Skeletal muscle cell (primary cell): ENCODE data around the gene FAM90A1.
A peak's percentile ranks its signal among the peaks of the same experiment; 100 is the strongest.
"Not testable (repeated sequence)": the region's sequence is repeated elsewhere in the genome, so short reads cannot be mapped to it uniquely, and the experiment has no call there.

Experiments used
- DNase-seq: peaks from one replicate; pipeline ENCODE4 v3.0.0-alpha.2; 2010; ENCODE audit warnings: low read depth
- H3K4me3 ChIP-seq: 2 replicates; pipeline ENCODE4 v1.5.1; 2011; ENCODE audit warnings: low read depth, mild to moderate bottlenecking, control low read depth, low read length, moderate library complexity

The FAM90A1 gene

DNA sequence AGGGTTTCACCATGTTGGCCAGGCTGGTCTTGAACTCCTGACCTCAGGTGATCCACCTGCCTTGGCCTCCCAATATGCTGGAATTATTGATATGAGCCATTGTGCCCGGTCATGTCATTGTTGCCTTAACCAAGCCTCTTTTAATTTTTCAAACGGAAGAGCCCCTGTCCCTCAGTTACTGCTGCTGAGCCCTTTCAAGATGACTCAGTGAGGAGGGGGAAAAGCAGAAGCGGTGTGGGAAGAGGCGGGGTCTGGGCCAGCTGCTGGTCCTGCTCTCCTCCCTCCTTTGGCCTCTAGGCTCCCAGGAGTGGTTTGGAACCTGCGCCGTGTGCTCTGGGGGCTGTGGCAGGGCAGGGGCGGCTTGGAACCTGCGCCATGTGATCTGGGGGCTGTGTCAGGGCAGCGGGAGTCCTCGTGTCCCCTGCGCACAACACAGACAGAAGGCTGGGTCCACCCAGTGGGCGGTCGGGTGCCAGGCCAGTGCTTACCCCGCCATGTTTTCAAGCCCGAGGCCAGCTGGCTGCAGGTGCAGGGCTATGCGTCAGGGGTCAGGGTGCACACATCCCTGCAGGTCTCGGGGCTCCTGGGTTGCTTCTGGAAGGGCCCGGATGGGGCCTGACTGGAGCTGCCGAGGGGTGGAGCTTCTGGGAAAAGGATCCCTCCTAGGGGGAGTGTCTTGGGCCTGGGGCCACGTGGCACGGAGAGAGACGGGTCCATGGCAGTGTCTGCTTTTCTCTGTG is at the start of gene FAM90A1:
Gene FAM90A1 (minus strand): TSS at position 627 of the 740 bp plus-strand sequence. CDS start 2,786 bp downstream, outside the sequence.
- peak within 1 kb of the TSS; percentile 45 for H3K4me3 ChIP-seq
- not testable (repeated sequence) for DNase-seq

- not testable (repeated sequence) for H3K4me3 ChIP-seq, DNase-seq
Measured at GRCh38 chr12:8276397-8276796, 49.0 kb upstream of the FAM90A1 start.

- not testable (repeated sequence) for H3K4me3 ChIP-seq, DNase-seq
Measured at GRCh38 chr12:8266706-8267105, 39.3 kb upstream of the FAM90A1 start.

DNA sequence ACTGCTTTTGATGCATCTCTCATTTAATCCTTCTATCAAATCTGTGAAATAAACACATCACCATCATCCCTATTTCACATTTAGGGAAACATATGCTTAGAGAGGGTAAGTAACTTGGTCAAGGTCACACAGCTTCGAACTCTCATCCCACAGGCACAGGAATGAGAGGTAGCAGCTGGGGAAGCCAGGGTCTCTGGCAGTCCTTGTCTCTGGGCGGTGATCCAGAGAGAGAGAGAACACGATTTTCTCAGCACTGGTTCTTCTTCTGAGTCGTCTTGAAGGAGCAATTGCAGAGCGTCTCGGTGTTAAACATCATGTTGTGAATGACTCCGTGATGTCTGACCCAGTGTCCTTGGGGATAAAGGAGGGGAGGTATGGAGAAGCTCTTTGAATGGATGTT is 36.8 kb upstream of the FAM90A1 start:
- not testable (repeated sequence) for DNase-seq, H3K4me3 ChIP-seq

- not testable (repeated sequence) for DNase-seq, H3K4me3 ChIP-seq
Measured at GRCh38 chr12:8261111-8261554, 33.7 kb upstream of the FAM90A1 start.

GRCh38 chr12:8256356-8256755 is 28.9 kb upstream of the FAM90A1 start:
- DNase-seq, H3K4me3 ChIP-seq: not testable (repeated sequence)

- DNase-seq, H3K4me3 ChIP-seq: not testable (repeated sequence)
Measured at GRCh38 chr12:8254705-8255104, 27.3 kb upstream of the FAM90A1 start.

DNA sequence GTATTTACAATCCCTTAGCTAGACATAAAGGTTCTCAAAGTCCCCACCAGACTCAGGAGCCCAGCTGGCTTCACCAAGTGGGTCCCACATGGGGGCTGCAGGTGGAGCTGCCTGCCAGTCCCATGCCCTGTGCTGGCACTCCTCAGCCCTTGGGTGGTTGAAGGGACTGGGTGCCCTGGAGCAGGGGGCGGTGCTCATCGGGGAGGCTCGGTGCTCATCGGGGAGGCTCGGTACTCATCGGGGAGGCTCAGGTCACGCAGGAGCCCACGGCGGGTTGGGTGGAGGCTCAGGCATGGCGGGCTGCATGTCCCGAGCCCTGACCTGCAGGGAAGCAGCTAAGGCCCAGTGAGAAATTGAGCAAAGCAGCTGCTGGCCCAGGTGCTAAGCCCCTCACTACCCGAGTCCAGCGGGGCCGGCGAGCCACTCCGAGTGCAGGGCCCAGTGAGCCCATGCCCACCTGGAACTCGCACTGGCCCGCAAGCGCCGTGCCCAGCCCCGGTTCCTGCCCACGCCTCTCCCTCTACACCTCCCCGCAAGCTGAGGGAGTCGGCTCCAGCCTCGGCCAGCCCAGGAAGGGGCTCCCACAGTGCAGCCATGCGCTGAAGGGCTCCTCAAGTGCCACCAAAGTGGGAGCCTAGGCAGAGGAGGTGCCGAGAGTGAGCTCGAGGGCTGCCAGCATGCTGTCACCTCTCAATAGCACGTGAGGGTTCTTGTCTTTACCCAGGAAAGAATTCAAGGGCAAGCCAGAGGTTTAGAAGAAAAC is 24.8 kb upstream of the FAM90A1 start:
- not testable (repeated sequence) for DNase-seq, H3K4me3 ChIP-seq

- DNase-seq, H3K4me3 ChIP-seq: not testable (repeated sequence)
Measured at GRCh38 chr12:8251616-8252015, 24.2 kb upstream of the FAM90A1 start.

GRCh38 chr12:8246941-8247535 is 19.6 kb upstream of the FAM90A1 start:
- not testable (repeated sequence) for H3K4me3 ChIP-seq
- DNase-seq = peak; percentile 29

DNA sequence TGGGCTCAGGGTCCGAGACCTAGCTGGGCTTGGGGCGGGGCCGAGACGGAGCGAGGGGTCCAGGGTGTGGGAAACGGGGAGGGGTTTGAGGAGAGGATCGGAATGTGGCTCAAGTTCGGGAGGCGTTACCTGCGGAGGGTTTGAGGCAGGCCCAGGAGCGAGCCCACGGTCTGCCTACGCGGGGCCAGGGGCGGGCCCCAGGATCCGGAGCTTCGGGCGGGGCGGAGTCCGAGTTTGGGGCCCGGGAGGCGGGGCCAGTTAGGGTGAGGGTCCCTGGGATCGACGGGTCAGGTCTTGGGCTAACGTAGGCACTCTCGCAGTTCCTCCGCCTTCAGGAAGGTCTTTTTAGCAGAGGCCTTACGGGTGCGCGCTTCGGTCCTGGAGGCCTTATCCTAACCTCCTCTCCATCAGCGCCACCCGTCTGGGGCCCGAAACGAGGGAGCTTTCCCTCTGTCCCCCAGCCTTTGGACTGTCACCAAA is 16.3 kb upstream of the FAM90A1 start:
- peak overlapping the region; percentile 52 for H3K4me3 ChIP-seq
- not testable (repeated sequence) for DNase-seq

DNA sequence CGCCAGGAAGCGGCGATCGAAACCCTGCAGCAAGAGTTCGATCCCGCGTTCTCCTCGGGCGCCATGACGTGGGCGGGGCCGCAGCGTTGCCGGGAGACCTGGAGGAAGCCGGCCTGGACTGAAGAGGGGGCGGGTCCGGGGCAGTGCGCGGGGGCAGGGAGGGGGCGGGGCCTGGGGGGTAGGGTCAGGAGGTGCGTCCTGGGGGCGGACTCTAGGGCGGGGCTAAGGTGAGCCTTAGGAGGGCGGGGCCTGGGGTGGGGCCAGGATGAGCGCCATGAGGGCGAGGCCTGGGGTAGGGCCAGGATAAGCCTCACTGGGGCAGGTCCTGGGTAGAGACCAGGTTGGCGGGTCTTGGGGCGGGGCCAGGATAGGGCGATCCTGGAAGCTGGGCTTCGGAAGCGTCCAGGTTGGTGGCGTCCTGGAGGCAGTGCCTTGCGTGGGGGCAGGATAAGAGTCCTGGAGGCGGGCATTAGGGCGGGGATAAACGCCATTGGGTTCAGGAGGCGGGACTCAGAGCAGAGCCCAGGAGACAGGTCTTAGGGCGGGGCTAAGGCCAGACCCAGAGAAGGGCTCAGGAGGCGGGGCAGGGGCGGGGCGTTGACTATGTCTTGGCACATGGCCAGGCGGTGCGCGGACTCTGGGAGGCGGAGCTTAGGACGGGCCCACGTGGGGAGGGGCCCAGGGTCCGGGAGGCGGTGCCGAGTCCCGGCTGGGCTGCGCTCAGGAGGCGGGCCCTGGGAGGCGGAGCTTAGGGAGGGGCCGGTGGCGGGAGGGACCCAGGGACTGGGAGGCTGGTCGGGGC is 15.7 kb upstream of the FAM90A1 start:
- H3K4me3 ChIP-seq = peak overlapping the region; percentile 70

GRCh38 chr12:8242622-8242879 is 15.1 kb upstream of the FAM90A1 start:
- H3K4me3 ChIP-seq = peak overlapping the region; percentile 70
- not testable (repeated sequence) for DNase-seq

More for the DNA sequence above, 15.7 kb upstream of the FAM90A1 start:
- peak; percentile 91 for DNase-seq

GRCh38 chr12:8241917-8242621 is 14.7 kb upstream of the FAM90A1 start:
- H3K4me3 ChIP-seq = peak overlapping the region; percentile 70
- DNase-seq = peak; percentile 22

- DNase-seq = not testable (repeated sequence)
Measured at GRCh38 chr12:8240340-8241114, 13.1 kb upstream of the FAM90A1 start.

GRCh38 chr12:8237031-8237430 is 9.6 kb upstream of the FAM90A1 start:
- H3K4me3 ChIP-seq, DNase-seq: not testable (repeated sequence)

More at GRCh38 chr12:8240340-8241114, 13.1 kb upstream of the FAM90A1 start:
- H3K4me3 ChIP-seq = not testable (repeated sequence)

DNA sequence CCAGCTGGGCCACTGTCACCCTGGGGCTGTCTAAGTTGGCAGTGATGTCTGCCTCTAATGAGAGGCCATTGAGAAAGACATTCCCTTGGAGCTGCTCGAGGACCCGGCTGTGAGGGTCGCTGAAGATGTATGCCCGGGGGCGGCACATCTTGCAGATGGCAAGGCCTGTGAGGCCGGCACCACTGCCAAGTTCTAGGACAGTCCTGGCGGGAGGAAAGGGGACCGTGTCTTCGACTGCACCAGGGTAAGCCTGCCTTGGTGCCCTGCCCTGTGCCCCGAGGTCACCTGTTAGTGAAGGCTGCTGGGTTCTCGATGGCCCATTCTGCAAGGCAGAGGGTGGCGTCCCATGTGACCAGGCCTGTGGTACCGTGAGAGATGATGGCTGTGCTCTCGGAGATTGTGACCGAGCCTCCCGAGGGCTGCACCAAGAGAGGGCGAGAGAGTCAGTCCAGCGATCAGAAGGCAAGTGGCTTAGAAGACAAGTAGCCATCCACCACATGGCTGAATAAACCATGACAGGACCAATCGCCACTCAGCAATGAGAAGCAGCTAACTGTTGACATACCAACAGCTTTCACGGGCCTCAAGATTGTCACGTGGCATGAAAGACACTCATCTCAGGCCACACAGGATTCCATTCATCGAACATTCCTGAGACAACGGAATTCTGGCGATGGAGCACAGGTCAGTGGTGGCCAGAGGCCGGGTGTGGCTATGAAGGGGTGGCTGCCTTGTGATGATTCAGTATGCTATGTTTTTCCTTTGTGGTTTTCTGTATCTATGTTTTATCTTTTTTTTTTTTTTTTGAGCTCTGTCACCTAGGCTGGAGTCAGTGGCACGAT is 8.1 kb upstream of the FAM90A1 start:
- DNase-seq = peak; percentile 19
- H3K4me3 ChIP-seq = not testable (repeated sequence)
